Immature natural killer cell (primary cell): Measurements from ENCODE around the gene FAM83D. TPM values are rescaled to one million over a fixed set of nuclear protein-coding genes. Genes with fewer than 3 reads are reported as not detected.
A peak's percentile ranks its signal among the peaks of the same experiment; 100 is the strongest.

Source experiments
- DNase-seq, 3 donors: peaks; one replicate each; pipeline ENCODE4 v3.0.0; 2022; ENCODE audit warnings: mixed read lengths in 1 of 3
- H3K27ac Mint-ChIP-seq, 6 donors: one replicate each; pipeline ENCODE4 v1.8.0; 2020; ENCODE audit warnings: mixed read lengths in 6 of 6, mild to moderate bottlenecking in 5 of 6, inconsistent platforms in 4 of 6, moderate library complexity in 3 of 6
- H3K27me3 Mint-ChIP-seq, 3 donors: one replicate each; pipeline ENCODE4 v1.8.0; 2020 to 2021; ENCODE audit warnings: low read depth in 3 of 3, mild to moderate bottlenecking in 3 of 3, mixed read lengths in 3 of 3, moderate library complexity in 3 of 3, inconsistent platforms in 1 of 3
- H3K36me3 Mint-ChIP-seq, 3 donors: one replicate each; pipeline ENCODE4 v1.8.0; 2020; ENCODE audit warnings: mixed read lengths in 3 of 3, inconsistent platforms in 2 of 3, mild to moderate bottlenecking in 2 of 3
- H3K4me1 Mint-ChIP-seq, 2 donors: one replicate each; pipeline ENCODE4 v1.8.0; 2020; ENCODE audit warnings: inconsistent platforms in 2 of 2, mild to moderate bottlenecking in 2 of 2, mixed read lengths in 2 of 2, moderate library complexity in 1 of 2
- H3K4me3 Mint-ChIP-seq, 5 donors: one replicate each; pipeline ENCODE4 v1.8.0; 2020; ENCODE audit warnings: mild to moderate bottlenecking in 5 of 5, mixed read lengths in 5 of 5, inconsistent platforms in 3 of 5, moderate library complexity in 3 of 5
- H3K9me3 Mint-ChIP-seq, 6 donors: one replicate each; pipeline ENCODE4 v1.8.0; 2020; ENCODE audit warnings: mild to moderate bottlenecking in 6 of 6, mixed read lengths in 6 of 6, inconsistent platforms in 4 of 6, moderate library complexity in 3 of 6
- polyA plus RNA-seq, 3 donors: library from polyadenylated mRNA; unstranded; fragments of 300-500 nt; fragmentation: Illumina TruSeq; gene quantifications; one replicate each; pipeline ENCODE4 v1.2.3, GENCODE V29; 2021

FAM83D gene
- polyA plus RNA-seq, 3 donors from 2014 or later, result 0.25 to 0.58 TPM; not detected in 1

GRCh38 chr20:38903335-38903734 lies 22.9 kb upstream of the FAM83D start:
- Mint-ChIP-seq H3K4me1 (peaks cover 7 to 11% of the 10 kb centered on the region in 2 donors), H3K36me3 (peaks cover 37 to 67% (median 43%) of the 10 kb centered on the region in 3 donors), H3K9me3 (no peaks in the 10 kb centered on the region), H3K27me3 (peaks cover 0 to 5% (median 4%) of the 10 kb centered on the region in 3 donors), H3K27ac (peak overlapping the region in 3 of 6 donors; percentile 36 to 61 (median 42)), H3K4me3 (no peak overlapping the region)
- DNase-seq, result no peak

DNA sequence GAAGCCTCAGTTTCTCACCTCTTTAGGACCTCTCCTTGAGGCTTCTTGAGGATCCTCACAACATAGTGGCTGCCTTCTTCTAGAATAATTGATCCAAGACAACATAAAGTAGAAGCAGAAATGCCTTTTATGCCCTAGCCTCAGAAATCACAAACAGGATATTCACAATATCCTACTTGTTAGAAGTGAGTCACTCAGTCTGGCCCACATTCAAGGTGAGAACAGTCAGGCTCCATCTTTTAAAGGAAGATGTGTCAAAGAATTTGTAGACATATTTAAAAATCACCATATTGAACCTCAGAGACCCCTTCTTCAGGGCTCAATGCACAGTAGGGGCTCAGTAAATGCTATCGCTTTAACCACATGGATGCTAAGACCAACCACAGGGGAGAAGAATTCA lies 20.8 kb upstream of the FAM83D start:
- DNase-seq, result no peak
- Mint-ChIP-seq H3K27ac (peak overlapping the region in 1 of 6 donors; percentile 69), H3K9me3 (no peaks in the 10 kb centered on the region), H3K27me3 (peaks cover 0 to 4% (median 4%) of the 10 kb centered on the region in 3 donors), H3K36me3 (peaks cover 37 to 73% (median 43%) of the 10 kb centered on the region in 3 donors), H3K4me1 (peaks cover 15% of the 10 kb centered on the region in 2 donors), H3K4me3 (no peak overlapping the region)

DNA sequence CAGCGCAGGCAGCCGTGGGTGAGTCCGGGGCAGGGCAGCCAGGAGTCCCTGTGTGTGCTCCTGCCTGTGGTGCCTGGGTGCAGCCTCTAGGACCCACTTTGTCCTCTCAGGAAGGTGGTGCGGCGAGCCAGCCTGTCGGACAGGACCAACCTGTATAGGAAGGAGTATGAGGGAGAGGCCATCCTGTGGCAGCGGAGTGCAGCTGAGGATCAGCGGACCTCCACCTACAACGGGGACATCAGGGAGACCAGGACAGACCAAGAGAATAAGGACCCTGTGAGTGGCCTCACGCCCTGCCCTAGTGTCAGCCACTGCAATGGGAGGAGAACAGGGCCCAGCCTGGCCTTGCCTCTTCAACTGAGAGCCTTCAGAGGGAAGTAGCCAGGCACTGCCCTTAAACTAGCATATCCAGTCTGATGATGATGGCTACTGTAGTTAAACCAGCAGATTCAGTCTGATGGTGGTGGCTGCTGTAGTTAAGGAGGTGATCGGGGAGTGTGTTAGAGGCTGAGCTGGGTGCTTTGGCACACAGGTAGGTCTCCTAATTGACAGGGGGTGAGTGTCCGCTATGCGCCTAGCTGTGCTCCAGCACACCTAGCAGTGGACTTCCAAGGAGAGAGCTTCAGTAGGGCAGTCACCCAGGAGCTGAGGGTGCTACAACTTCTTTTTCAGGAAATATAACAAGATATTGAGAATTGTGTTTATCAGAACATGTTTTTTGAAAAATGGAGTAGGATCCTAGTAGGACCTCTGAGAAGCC lies 18.1 kb upstream of the FAM83D start:
- H3K36me3 Mint-ChIP-seq, result peaks cover 28 to 56% (median 31%) of the 10 kb centered on the region in 3 donors
- peak overlapping the region in 3 of 6 donors; percentile 10 to 40 (median 23) for H3K27ac Mint-ChIP-seq
- H3K4me1 Mint-ChIP-seq, result peaks cover 10 to 15% of the 10 kb centered on the region in 2 donors
- H3K27me3 Mint-ChIP-seq, result peaks cover 0 to 4% (median 2%) of the 10 kb centered on the region in 3 donors
- no peak overlapping the region for H3K4me3 Mint-ChIP-seq
- no peaks in the 10 kb centered on the region for H3K9me3 Mint-ChIP-seq
- DNase-seq, result no peak

GRCh38 chr20:38915355-38915754 lies 10.9 kb upstream of the FAM83D start:
- Mint-ChIP-seq H3K4me3 (no peak overlapping the region), H3K27me3 (peaks cover 0 to 4% (median 0%) of the 10 kb centered on the region in 3 donors), H3K36me3 (peaks cover 0 to 29% (median 8%) of the 10 kb centered on the region in 3 donors), H3K9me3 (no peaks in the 10 kb centered on the region), H3K4me1 (no peaks in the 10 kb centered on the region), H3K27ac (peak overlapping the region in 1 of 6 donors; percentile 21)
- DNase-seq, result no peak

GRCh38 chr20:38917657-38918056 lies 8.6 kb upstream of the FAM83D start:
- H3K4me3 Mint-ChIP-seq, result no peak overlapping the region
- peaks cover 0 to 29% (median 8%) of the 10 kb centered on the region in 3 donors for H3K36me3 Mint-ChIP-seq
- no peaks in the 10 kb centered on the region for H3K4me1 Mint-ChIP-seq
- no peaks in the 10 kb centered on the region for H3K9me3 Mint-ChIP-seq
- peaks cover 0 to 4% (median 3%) of the 10 kb centered on the region in 3 donors for H3K27me3 Mint-ChIP-seq
- no peak overlapping the region for H3K27ac Mint-ChIP-seq
- DNase-seq, result no peak

DNA sequence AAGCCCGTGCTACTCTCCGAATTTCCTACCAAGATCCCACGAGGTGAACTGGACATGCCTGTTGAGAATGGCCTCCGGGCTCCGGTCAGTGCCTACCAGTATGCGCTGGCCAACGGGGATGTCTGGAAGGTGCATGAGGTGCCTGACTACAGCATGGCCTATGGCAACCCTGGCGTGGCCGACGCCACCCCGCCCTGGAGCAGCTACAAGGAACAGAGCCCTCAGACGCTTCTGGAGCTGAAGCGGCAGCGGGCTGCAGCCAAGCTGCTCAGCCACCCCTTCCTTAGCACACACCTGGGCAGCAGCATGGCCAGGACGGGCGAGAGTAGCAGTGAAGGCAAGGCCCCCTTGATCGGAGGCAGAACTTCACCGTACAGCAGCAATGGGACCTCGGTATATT lies 8.0 kb upstream of the FAM83D start:
- Mint-ChIP-seq H3K36me3 (peaks cover 0 to 29% (median 8%) of the 10 kb centered on the region in 3 donors), H3K27ac (no peak overlapping the region), H3K9me3 (no peaks in the 10 kb centered on the region), H3K4me1 (no peaks in the 10 kb centered on the region), H3K27me3 (peaks cover 0 to 4% (median 3%) of the 10 kb centered on the region in 3 donors), H3K4me3 (no peak overlapping the region)
- no peak for DNase-seq

DNA sequence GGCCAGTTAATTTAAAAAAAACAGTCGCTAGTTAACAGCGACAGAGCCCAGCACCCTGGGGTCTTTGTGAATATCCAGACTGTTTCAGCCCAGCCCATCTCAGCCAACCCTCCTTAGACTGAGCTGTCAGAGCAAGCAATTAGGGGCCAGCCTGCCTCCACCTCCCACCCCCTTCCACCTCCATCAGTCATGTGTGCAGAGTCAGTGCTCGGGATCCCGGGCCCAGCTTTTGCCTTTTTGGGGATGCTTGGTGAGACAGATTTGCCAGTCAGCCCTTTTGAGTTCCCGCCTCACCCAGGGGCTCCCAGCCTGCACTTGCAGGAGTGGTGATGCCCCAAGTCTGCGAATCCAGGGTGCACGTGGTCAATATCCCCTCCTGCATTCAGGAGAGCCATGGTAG lies 6.5 kb upstream of the FAM83D start:
- no peak for DNase-seq
- Mint-ChIP-seq H3K27me3 (peaks cover 0 to 5% (median under 1%) of the 10 kb centered on the region in 3 donors), H3K9me3 (no peaks in the 10 kb centered on the region), H3K4me1 (no peaks in the 10 kb centered on the region), H3K27ac (no peak overlapping the region), H3K4me3 (no peak overlapping the region), H3K36me3 (peaks cover 3 to 28% (median 5%) of the 10 kb centered on the region in 3 donors)

DNA sequence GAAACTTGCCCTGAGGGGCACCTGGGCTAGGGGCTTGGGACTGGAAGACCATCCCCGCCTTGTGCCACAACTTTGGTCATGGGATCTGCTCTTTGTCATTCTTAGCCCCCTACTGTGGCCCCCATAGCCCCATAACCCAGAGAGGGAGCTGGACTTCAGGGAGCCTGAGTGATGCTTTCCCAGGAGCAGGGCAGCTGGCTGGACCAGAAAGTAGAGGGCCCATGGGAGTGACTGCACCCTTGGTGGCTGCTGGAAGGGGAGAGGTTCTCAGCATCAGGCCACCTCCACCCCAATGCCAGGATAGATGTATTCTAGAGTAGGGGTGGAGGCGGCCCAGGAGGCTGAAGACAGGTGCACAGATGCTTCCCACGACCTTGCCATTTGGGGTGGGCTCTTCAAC lies 5.8 kb upstream of the FAM83D start:
- H3K4me3 Mint-ChIP-seq, result no peak overlapping the region
- no peak for DNase-seq
- peaks cover 0 to 3% of the 10 kb centered on the region in 2 donors for H3K4me1 Mint-ChIP-seq
- peaks cover 3 to 25% (median 5%) of the 10 kb centered on the region in 3 donors for H3K36me3 Mint-ChIP-seq
- H3K27me3 Mint-ChIP-seq, result peaks cover 2 to 9% (median 6%) of the 10 kb centered on the region in 3 donors
- H3K9me3 Mint-ChIP-seq, result no peaks in the 10 kb centered on the region
- peak overlapping the region in 1 of 6 donors; percentile 10 for H3K27ac Mint-ChIP-seq

GRCh38 chr20:38920851-38921250 lies 5.4 kb upstream of the FAM83D start:
- peaks cover 4 to 6% of the 10 kb centered on the region in 2 donors for H3K4me1 Mint-ChIP-seq
- no peak overlapping the region for H3K4me3 Mint-ChIP-seq
- no peaks in the 10 kb centered on the region for H3K9me3 Mint-ChIP-seq
- H3K27me3 Mint-ChIP-seq, result peaks cover 4 to 10% (median 9%) of the 10 kb centered on the region in 3 donors
- H3K36me3 Mint-ChIP-seq, result peaks cover 3 to 21% (median 5%) of the 10 kb centered on the region in 3 donors
- no peak for DNase-seq
- no peak overlapping the region for H3K27ac Mint-ChIP-seq

DNA sequence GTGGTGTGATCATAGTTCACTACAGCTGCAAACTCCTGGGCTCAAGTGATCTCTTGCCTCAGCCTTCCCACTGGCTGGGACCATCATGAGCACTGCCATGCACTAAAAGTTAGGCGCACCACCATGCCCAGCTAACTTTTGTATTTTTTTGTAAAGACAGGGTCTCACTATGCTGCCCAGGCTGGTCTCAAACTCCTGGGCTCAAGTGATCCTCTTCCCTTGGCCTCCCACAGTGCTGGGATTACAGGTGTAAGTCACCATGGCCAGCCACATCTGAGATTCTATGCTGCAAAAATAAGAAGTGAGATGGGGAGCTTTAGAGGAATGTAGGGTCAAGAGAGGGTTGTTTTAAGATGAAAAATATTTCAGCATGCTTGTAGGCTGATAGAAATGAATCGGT lies 1.5 kb upstream of the FAM83D start:
- Mint-ChIP-seq H3K27me3 (peaks cover 4 to 15% (median 9%) of the 10 kb centered on the region in 3 donors), H3K4me3 (peak overlapping the region in 3 of 5 donors; percentile 22 to 57 (median 38)), H3K36me3 (peaks cover 0 to 3% (median 3%) of the 10 kb centered on the region in 3 donors), H3K4me1 (peaks cover 22 to 29% of the 10 kb centered on the region in 2 donors), H3K27ac (peak overlapping the region in 5 of 6 donors; percentile 4 to 76 (median 49)), H3K9me3 (no peaks in the 10 kb centered on the region)
- DNase-seq, result no peak

- H3K4me3 Mint-ChIP-seq, result peak overlapping the region; percentile 73 to 82 (median 78)
- peaks cover 4 to 15% (median 7%) of the 10 kb centered on the region in 3 donors for H3K27me3 Mint-ChIP-seq
- no peak for DNase-seq
Measured at GRCh38 chr20:38926934-38927616, 858 bp downstream of the FAM83D start.

GRCh38 chr20:38927902-38928578 lies 1.8 kb downstream of the FAM83D start:
- Mint-ChIP-seq H3K27ac (peak overlapping the region in 1 of 6 donors; percentile 22), H3K9me3 (no peaks in the 10 kb centered on the region), H3K36me3 (peaks cover 0 to 3% (median 3%) of the 10 kb centered on the region in 3 donors), H3K4me3 (peak overlapping the region; percentile 64 to 82 (median 71)), H3K27me3 (peaks cover 4 to 15% (median 7%) of the 10 kb centered on the region in 3 donors), H3K4me1 (peaks cover 28 to 35% of the 10 kb centered on the region in 2 donors)
- DNase-seq, result no peak

More at GRCh38 chr20:38926934-38927616, 858 bp downstream of the FAM83D start:
- H3K9me3 Mint-ChIP-seq, result no peaks in the 10 kb centered on the region
- peaks cover 0 to 3% (median 3%) of the 10 kb centered on the region in 3 donors for H3K36me3 Mint-ChIP-seq
- peaks cover 28 to 35% of the 10 kb centered on the region in 2 donors for H3K4me1 Mint-ChIP-seq
- no peak overlapping the region for H3K27ac Mint-ChIP-seq

DNA sequence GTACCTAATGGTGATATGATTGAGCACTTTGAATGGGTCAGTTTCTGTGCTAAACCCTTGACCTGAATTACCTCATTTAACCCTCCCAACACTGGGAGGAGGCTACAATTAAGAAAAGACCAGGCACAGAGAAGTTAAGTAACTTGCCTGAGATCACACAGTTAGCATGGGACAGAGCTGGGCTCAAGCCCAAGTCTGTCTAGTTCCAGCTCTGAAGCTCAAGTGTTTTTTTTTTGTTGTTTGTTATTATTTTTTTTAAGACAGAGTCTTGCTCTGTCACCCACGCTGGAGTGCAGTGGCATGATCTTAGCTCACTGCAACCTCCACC lies 4.0 kb downstream of the FAM83D start:
- peaks cover 25 to 35% of the 10 kb centered on the region in 2 donors for H3K4me1 Mint-ChIP-seq
- H3K9me3 Mint-ChIP-seq, result no peaks in the 10 kb centered on the region
- H3K36me3 Mint-ChIP-seq, result no peaks in the 10 kb centered on the region
- no peak overlapping the region for H3K27ac Mint-ChIP-seq
- peak overlapping the region in 1 of 5 donors; percentile 4 for H3K4me3 Mint-ChIP-seq
- DNase-seq, result no peak
- H3K27me3 Mint-ChIP-seq, result peaks cover under 1 to 10% (median 3%) of the 10 kb centered on the region in 3 donors
